ENCODE data around the gene ANKFY1. TPM values are rescaled to one million over a fixed set of nuclear protein-coding genes. Genes with fewer than 3 reads are reported as not detected.

Gene ANKFY1
- total RNA-seq, 1 experiment from 2014 or later, result 15.4 TPM

GRCh38 chr17:4124999-4125398, 138.8 kb downstream of the ANKFY1 start:
- no peak for DNase-seq (ENCODE audit: low spot score)

DNA sequence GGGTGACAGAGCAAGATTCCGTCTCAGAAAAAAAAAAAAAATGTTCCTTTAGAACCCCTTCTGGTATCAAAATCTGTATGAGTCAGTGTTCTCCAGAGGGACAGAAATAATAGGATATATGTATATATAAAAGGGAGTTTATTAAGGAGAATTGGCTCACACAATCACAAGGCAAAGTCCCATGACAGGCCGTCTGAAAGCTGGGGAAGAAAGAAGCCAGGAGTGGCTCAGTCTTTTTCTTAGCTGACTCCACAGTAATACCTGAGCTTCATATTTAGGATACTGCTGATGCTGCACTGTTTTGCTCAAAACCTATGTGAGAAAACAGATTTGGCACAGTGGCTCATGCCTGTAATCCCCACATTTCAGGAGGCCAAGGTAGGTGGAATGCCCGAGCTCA, 143.4 kb downstream of the ANKFY1 start:
- DNase-seq (ENCODE audit: low spot score), result no peak

GRCh38 chr17:4119299-4119698, 144.5 kb downstream of the ANKFY1 start:
- DNase-seq (ENCODE audit: low spot score), result no peak

GRCh38 chr17:4118015-4118743, 145.6 kb downstream of the ANKFY1 start:
- DNase-seq (ENCODE audit: low spot score), result no peak

DNA sequence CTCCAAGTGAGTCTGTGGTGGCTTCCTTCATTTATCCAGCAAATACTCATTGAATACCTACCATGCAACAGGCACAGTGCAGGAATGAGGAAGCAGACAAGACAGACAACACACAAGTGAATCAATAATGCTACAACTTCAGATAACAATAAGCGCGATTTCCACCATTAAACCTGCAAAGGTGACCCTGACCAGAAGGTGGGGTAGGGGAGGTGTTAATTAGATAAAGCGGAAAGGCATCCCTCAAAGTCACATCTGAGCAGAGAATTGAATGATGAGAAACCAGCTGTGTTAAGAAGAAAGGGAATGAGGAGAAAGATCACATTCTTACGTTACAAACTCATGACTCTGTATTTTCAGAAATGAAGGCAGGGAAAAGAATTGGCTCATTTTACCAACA, 147.3 kb downstream of the ANKFY1 start:
- no peak for DNase-seq (ENCODE audit: low spot score)

Small RNAs within 50 kb of the gene (small RNA-seq; reads per million reads assigned to genes)
- not detected for gene RF00019

Other genes starting within 250 kb of the ANKFY1 start
- 14.0 and 18.0 TPM in 2 replicates for gene ZZEF1, start 120.9 kb downstream of the ANKFY1 start, total RNA-seq (2014; rRNA removed; shearing (Covaris generic))
- 12.4 and 15.2 TPM in 2 replicates for gene CYB5D2, start 120.8 kb downstream of the ANKFY1 start, total RNA-seq (2014; rRNA removed; shearing (Covaris generic))
- gene UBE2G1, start 102.7 kb upstream of the ANKFY1 start, total RNA-seq (2014; rRNA removed; shearing (Covaris generic)), result 28.8 and 35.5 TPM in 2 replicates
- gene SPNS3, start 170.0 kb upstream of the ANKFY1 start, total RNA-seq (2014; rRNA removed; shearing (Covaris generic)), result 4.0 and 4.7 TPM in 2 replicates
- gene SPNS2, start 234.9 kb upstream of the ANKFY1 start, total RNA-seq (2014; rRNA removed; shearing (Covaris generic)), result 172 and 193 TPM in 2 replicates

Data from HT-29 (cell line).